ENCODE measurements around the gene RND1.
"Not testable (repeated sequence)": the region's sequence is repeated elsewhere in the genome, so short reads cannot be mapped to it uniquely, and the experiment has no call there.

Gene RND1

GRCh38 chr12:48865281-48866051 is at the start of gene RND1:
RND1 (minus strand) TSS chr12:48865870; CDS start chr12:48865767, 103 bp downstream.
- peak; percentile 78 for DNase-seq

GRCh38 chr12:48910196-48910595 is 44.5 kb upstream of the RND1 start:
- DNase-seq: no peak

- not testable (repeated sequence) for DNase-seq
Measured at GRCh38 chr12:48909698-48910097, 44.0 kb upstream of the RND1 start.

GRCh38 chr12:48907245-48907644 is 41.6 kb upstream of the RND1 start:
- no peak for DNase-seq

GRCh38 chr12:48903982-48904411 is 38.3 kb upstream of the RND1 start:
- DNase-seq: peak; percentile 86

GRCh38 chr12:48903363-48903981 is 37.8 kb upstream of the RND1 start:
- no peak for DNase-seq

- DNase-seq: no peak
Measured at GRCh38 chr12:48901278-48901677, 35.6 kb upstream of the RND1 start.

GRCh38 chr12:48899651-48900050 is 34.0 kb upstream of the RND1 start:
- no peak for DNase-seq

- no peak for DNase-seq
Measured at GRCh38 chr12:48894271-48894670, 28.6 kb upstream of the RND1 start.

- DNase-seq: peak; percentile 72
Measured at GRCh38 chr12:48890657-48891418, 25.2 kb upstream of the RND1 start.

- no peak for DNase-seq
Measured at GRCh38 chr12:48889679-48890078, 24.0 kb upstream of the RND1 start.

GRCh38 chr12:48883305-48884161 is 17.9 kb upstream of the RND1 start:
- DNase-seq: no peak

GRCh38 chr12:48882972-48883304 is 17.3 kb upstream of the RND1 start:
- no peak for DNase-seq

- no peak for DNase-seq
Measured at GRCh38 chr12:48882315-48882687, 16.6 kb upstream of the RND1 start.

GRCh38 chr12:48881686-48882314 is 16.1 kb upstream of the RND1 start:
- no peak for DNase-seq

- DNase-seq: no peak
Measured at GRCh38 chr12:48880647-48881046, 15.0 kb upstream of the RND1 start.

- no peak for DNase-seq
Measured at GRCh38 chr12:48878548-48878947, 12.9 kb upstream of the RND1 start.

GRCh38 chr12:48875944-48876515 is 10.4 kb upstream of the RND1 start:
- no peak for DNase-seq

GRCh38 chr12:48873534-48873933 is 7.9 kb upstream of the RND1 start:
- not testable (repeated sequence) for DNase-seq

- no peak for DNase-seq
Measured at GRCh38 chr12:48873096-48873495, 7.4 kb upstream of the RND1 start.

GRCh38 chr12:48869191-48869590 is 3.5 kb upstream of the RND1 start:
- no peak for DNase-seq

GRCh38 chr12:48868451-48868850 is 2.8 kb upstream of the RND1 start:
- no peak for DNase-seq

All from activated CD4-positive, alpha-beta T cell treated with anti-CD3 and anti-CD28 coated beads, Interleukin-2, amount 50 U/mL, for 1 hour (primary cell).